ENCODE results near the gene GPM6B.

The GPM6B gene

DNA sequence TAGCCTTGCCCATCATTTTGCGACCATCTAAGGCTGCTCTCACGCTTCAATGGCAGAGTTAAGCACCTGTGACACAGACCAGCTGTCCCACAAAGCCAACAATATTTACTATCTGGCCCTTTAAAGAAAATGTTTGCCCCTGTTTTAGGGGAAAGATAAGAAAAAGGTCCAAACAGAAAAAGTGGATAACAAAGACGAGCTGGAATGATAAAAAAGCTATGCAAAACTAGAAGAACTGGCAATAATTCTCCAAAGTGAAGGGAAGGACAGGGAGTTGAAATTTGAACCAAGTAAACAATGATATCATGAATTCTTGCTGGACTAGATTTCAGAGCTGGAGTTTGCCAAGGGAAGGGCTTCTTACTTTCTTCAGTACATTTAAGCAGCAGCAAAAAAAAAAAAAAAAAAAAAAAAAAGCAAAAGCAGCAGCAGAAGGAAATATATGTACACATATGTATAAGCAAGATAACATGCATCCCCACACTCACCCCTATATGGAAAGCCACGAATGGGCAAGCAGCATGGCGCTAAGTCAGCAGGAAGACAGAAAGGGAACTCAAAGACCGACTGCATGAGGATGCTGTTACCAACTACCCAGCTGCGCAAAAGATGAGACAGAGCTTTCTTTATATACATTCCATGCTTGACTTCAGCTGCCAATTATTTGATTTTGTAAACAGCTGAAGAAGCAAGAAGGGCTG lies 94.9 kb downstream of the GPM6B start:
- DNase-seq = peak; percentile 54

- DNase-seq = no peak
Measured at GRCh38 chrX:13721371-13721770, 95.5 kb downstream of the GPM6B start.
